Neural crest cell (in vitro differentiated cells): ENCODE results near the gene PRKCE. TPM values are rescaled to one million over a fixed set of nuclear protein-coding genes. Genes with fewer than 3 reads are reported as not detected.
"Not testable (repeated sequence)": the region's sequence is repeated elsewhere in the genome, so short reads cannot be mapped to it uniquely, and the experiment has no call there.

Experiments
- DNase-seq: peaks from one replicate; pipeline ENCODE4 v3.0.0; 2021; ENCODE audit warnings: low read depth, mixed read lengths, low spot score
- H3K27ac Mint-ChIP-seq: one replicate; pipeline ENCODE4 v1.8.0; 2021; ENCODE audit warnings: mild to moderate bottlenecking, mixed read lengths; ENCODE audit not compliant: unreplicated experiment
- H3K27me3 Mint-ChIP-seq: 2 replicates; pipeline ENCODE4 v1.8.0; 2021; ENCODE audit warnings: low read depth, mild to moderate bottlenecking, mixed read lengths
- H3K36me3 Mint-ChIP-seq: 2 replicates; pipeline ENCODE4 v1.8.0; 2021; ENCODE audit warnings: low read depth, mild to moderate bottlenecking, mixed read lengths
- H3K4me1 Mint-ChIP-seq: 2 replicates; pipeline ENCODE4 v1.8.0; 2021; ENCODE audit warnings: mixed read lengths
- H3K4me3 Mint-ChIP-seq: one replicate; pipeline ENCODE4 v1.8.0; 2021; ENCODE audit warnings: mild to moderate bottlenecking, mixed read lengths
- H3K9me3 Mint-ChIP-seq: 2 replicates; pipeline ENCODE4 v1.8.0; 2021; ENCODE audit warnings: mixed read lengths
- CTCF ChIP-seq: fragments of 200-600 bp; sonication (generic); conservative IDR thresholded peaks from 2 replicates; pipeline ENCODE4 v1.5.0; 2021; ENCODE audit warnings: antibody characterized with exemption, mild to moderate bottlenecking
- total RNA-seq: library from RNA; stranded (reverse); gene quantifications from 2 replicates; pipeline ENCODE4 v1.2.1, GENCODE V29; 2021

The PRKCE gene
- total RNA-seq, 1 donor from 2014 or later, result 15.6 TPM

GRCh38 chr2:45713136-45713535 is 61.7 kb downstream of the PRKCE start:
- no peak for DNase-seq
- Mint-ChIP-seq H3K27ac (no peak overlapping the region), H3K9me3 (peaks cover 2% of the 10 kb centered on the region), H3K4me3 (no peak overlapping the region), H3K4me1 (peaks cover 3% of the 10 kb centered on the region), H3K36me3 (peaks cover under 1% of the 10 kb centered on the region), H3K27me3 (no peaks in the 10 kb centered on the region)
- TF ChIP-seq CTCF, result no peak

- DNase-seq, result no peak
- H3K27ac Mint-ChIP-seq, result no peak overlapping the region
- peaks cover 3% of the 10 kb centered on the region for H3K4me1 Mint-ChIP-seq
- peaks cover 2% of the 10 kb centered on the region for H3K9me3 Mint-ChIP-seq
- no peak for TF ChIP-seq CTCF
- H3K27me3 Mint-ChIP-seq, result no peaks in the 10 kb centered on the region
- no peak overlapping the region for H3K4me3 Mint-ChIP-seq
- no peaks in the 10 kb centered on the region for H3K36me3 Mint-ChIP-seq
These were observed 62.1 kb downstream of the PRKCE start for GRCh38 chr2:45713591-45713990.

GRCh38 chr2:45714679-45715078 is 63.2 kb downstream of the PRKCE start:
- no peaks in the 10 kb centered on the region for H3K36me3 Mint-ChIP-seq
- H3K4me3 Mint-ChIP-seq, result no peak overlapping the region

GRCh38 chr2:45715601-45716379 is 64.3 kb downstream of the PRKCE start:
- peaks cover 3% of the 10 kb centered on the region for H3K4me1 Mint-ChIP-seq
- TF ChIP-seq CTCF, result no peak
- H3K9me3 Mint-ChIP-seq, result peaks cover 2% of the 10 kb centered on the region
- no peaks in the 10 kb centered on the region for H3K27me3 Mint-ChIP-seq
- DNase-seq, result no peak
- H3K27ac Mint-ChIP-seq, result no peak overlapping the region
- no peaks in the 10 kb centered on the region for H3K36me3 Mint-ChIP-seq
- no peak overlapping the region for H3K4me3 Mint-ChIP-seq

More at GRCh38 chr2:45714679-45715078, 63.2 kb downstream of the PRKCE start:
- no peak for DNase-seq
- Mint-ChIP-seq H3K27me3 (no peaks in the 10 kb centered on the region), H3K27ac (no peak overlapping the region), H3K9me3 (peaks cover 2% of the 10 kb centered on the region), H3K4me1 (peaks cover 3% of the 10 kb centered on the region)
- no peak for TF ChIP-seq CTCF

- not testable (repeated sequence) for H3K4me3 Mint-ChIP-seq, H3K27me3 Mint-ChIP-seq, DNase-seq
These were observed 65.0 kb downstream of the PRKCE start for GRCh38 chr2:45716432-45716831.

GRCh38 chr2:45716915-45717314 is 65.4 kb downstream of the PRKCE start:
- Mint-ChIP-seq H3K4me1 (peaks cover 3% of the 10 kb centered on the region), H3K36me3 (no peaks in the 10 kb centered on the region), H3K4me3 (no peak overlapping the region), H3K27ac (no peak overlapping the region), H3K9me3 (peaks cover 2% of the 10 kb centered on the region), H3K27me3 (no peaks in the 10 kb centered on the region)
- TF ChIP-seq CTCF, result no peak
- DNase-seq, result no peak

More at GRCh38 chr2:45716432-45716831, 65.0 kb downstream of the PRKCE start:
- H3K27ac Mint-ChIP-seq, H3K36me3 Mint-ChIP-seq, H3K9me3 Mint-ChIP-seq, H3K4me1 Mint-ChIP-seq: not testable (repeated sequence)
